Measurements from ENCODE around the gene GAB3.

GAB3 gene

DNA sequence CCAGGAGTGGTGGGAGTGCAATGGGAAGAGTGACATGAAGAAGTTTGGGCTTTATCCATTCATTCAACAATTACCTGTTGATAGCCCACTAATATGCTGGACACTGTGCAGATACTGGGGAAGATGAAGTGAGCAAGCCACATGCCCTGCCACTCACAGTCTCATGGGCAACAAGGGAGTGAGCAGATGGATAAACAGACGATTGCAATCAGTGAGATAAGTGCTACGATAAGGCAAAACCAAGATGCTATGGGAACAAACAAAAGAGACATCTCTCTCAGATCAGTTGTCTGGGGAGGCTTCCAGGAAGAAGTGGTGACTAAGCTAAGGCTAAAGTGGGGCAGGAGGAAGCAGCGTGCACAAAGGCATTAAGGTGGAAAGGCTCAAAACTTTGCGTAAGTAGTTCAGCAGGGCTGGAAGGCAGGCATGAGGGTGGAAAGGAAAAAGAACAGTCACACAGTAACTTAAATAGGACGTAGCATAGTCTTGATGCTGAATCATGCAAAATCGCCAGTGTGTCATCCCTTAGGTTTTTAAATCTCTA, 31.7 kb downstream of the GAB3 start:
- Histone ChIP-seq H3K4me2 (ENCODE audit: low read length) (peak overlapping the region; percentile 44), H2AFZ (ENCODE audit: low read depth, low read length) (no peak overlapping the region), H3K9me3 (ENCODE audit: insufficient read depth, low read length) (no peaks in the 10 kb centered on the region), H3K4me1 (ENCODE audit: low read length) (peaks cover 19% of the 10 kb centered on the region), H3K9ac (ENCODE audit: low read length) (no peak overlapping the region), H3K36me3 (replicated peaks; ENCODE audit: low read depth, low read length) (no peaks in the 10 kb centered on the region), H3K27me3 (ENCODE audit: low read depth, low read length) (0 out of 2 replicates have a peak, but pooled peaks cover 6% of the 10 kb centered on the region), H4K20me1 (ENCODE audit: insufficient read depth, low read length) (no peaks in the 10 kb centered on the region; the same call in 1 of the 2 replicates), H3K27ac (ENCODE audit: low read length) (no peak overlapping the region), H3K79me2 (ENCODE audit: low read length) (no peaks in the 10 kb centered on the region), H3K4me3 (ENCODE audit: low read length) (no peak overlapping the region)
- no peak for TF ChIP-seq EZH2phosphoT487 (IDR thresholded peaks at IDR 0.05; ENCODE audit: low read depth)
- TF ChIP-seq, protein P1, sequence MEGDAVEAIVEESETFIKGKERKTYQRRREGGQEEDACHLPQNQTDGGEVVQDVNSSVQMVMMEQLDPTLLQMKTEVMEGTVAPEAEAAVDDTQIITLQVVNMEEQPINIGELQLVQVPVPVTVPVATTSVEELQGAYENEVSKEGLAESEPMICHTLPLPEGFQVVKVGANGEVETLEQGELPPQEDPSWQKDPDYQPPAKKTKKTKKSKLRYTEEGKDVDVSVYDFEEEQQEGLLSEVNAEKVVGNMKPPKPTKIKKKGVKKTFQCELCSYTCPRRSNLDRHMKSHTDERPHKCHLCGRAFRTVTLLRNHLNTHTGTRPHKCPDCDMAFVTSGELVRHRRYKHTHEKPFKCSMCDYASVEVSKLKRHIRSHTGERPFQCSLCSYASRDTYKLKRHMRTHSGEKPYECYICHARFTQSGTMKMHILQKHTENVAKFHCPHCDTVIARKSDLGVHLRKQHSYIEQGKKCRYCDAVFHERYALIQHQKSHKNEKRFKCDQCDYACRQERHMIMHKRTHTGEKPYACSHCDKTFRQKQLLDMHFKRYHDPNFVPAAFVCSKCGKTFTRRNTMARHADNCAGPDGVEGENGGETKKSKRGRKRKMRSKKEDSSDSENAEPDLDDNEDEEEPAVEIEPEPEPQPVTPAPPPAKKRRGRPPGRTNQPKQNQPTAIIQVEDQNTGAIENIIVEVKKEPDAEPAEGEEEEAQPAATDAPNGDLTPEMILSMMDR (IDR thresholded peaks at IDR 0.05; ENCODE audit: low read depth, low read length) = no peak

DNA sequence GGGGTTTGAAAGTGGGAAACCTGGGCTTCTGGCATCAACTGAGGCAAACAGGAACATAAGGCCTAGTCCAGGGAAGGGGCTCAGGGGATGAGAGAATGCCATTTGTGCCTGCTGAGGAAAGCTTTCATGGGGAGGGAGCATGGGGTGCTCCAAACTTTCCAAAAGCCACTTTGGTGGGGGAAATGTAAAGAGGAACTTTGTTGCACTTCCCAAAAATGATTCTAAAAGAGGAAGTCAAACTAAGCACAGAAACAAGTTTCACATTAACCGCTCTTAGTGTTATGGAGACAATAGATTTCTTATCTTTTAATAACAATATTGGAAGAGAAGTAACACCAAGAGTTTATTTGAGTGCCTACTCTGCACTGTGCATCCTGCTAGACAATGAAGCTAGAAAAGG, 32.3 kb downstream of the GAB3 start:
- Histone ChIP-seq H4K20me1 (ENCODE audit: insufficient read depth, low read length) (no peaks in the 10 kb centered on the region; the same call in 1 of the 2 replicates), H3K27ac (ENCODE audit: low read length) (no peak overlapping the region), H3K9me3 (ENCODE audit: insufficient read depth, low read length) (no peaks in the 10 kb centered on the region), H3K9ac (ENCODE audit: low read length) (no peak overlapping the region), H3K4me1 (ENCODE audit: low read length) (peaks cover 19% of the 10 kb centered on the region), H3K4me2 (ENCODE audit: low read length) (peak overlapping the region; percentile 44), H3K4me3 (ENCODE audit: low read length) (no peak overlapping the region), H3K79me2 (ENCODE audit: low read length) (no peaks in the 10 kb centered on the region), H3K27me3 (ENCODE audit: low read depth, low read length) (0 out of 2 replicates have a peak, but pooled peaks cover 6% of the 10 kb centered on the region), H2AFZ (ENCODE audit: low read depth, low read length) (no peak overlapping the region), H3K36me3 (replicated peaks; ENCODE audit: low read depth, low read length) (no peaks in the 10 kb centered on the region)
- TF ChIP-seq, protein P1 (IDR thresholded peaks at IDR 0.05; ENCODE audit: low read depth, low read length) = no peak
- no peak for TF ChIP-seq EZH2phosphoT487 (IDR thresholded peaks at IDR 0.05; ENCODE audit: low read depth)

DNA sequence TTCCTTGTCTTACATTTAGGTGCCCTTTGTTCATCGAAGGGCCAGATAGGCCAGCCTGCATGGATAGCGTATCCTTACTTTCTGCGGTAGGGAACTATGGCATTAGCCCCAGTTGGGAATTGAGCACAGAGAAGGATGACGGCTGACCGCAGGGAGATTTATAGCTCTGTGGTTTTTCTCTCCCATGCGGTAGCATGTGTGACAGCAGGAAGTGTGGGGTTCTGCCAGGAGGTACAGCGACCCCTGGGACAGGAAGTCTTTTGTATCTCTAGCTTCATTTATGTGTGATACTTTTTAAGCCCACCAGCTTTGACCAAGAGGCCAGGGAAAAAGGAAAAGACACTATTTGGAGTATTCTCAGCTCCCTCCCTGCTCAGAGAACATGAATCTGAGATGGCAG, 33.1 kb downstream of the GAB3 start:
- H3K4me2 ChIP-seq (ENCODE audit: low read length) = no peak overlapping the region
- peaks cover 22% of the 10 kb centered on the region for H3K4me1 ChIP-seq (ENCODE audit: low read length)
- no peak overlapping the region for H3K4me3 ChIP-seq (ENCODE audit: low read length)
- TF ChIP-seq, protein P1 (IDR thresholded peaks at IDR 0.05; ENCODE audit: low read depth, low read length) = 0 out of 2 replicates have a peak, but pooled peaks have one; percentile 4
- no peak for TF ChIP-seq EZH2phosphoT487 (IDR thresholded peaks at IDR 0.05; ENCODE audit: low read depth)
- no peaks in the 10 kb centered on the region for H3K79me2 ChIP-seq (ENCODE audit: low read length)
- 0 out of 2 replicates have a peak, but pooled peaks cover 6% of the 10 kb centered on the region for H3K27me3 ChIP-seq (ENCODE audit: low read depth, low read length)
- no peaks in the 10 kb centered on the region for H3K36me3 ChIP-seq (replicated peaks; ENCODE audit: low read depth, low read length)
- no peak overlapping the region for H2AFZ ChIP-seq (ENCODE audit: low read depth, low read length)
- no peak overlapping the region for H3K27ac ChIP-seq (ENCODE audit: low read length)
- H3K9ac ChIP-seq (ENCODE audit: low read length) = no peak overlapping the region
- H4K20me1 ChIP-seq (ENCODE audit: insufficient read depth, low read length) = no peaks in the 10 kb centered on the region; the same call in 1 of the 2 replicates
- H3K9me3 ChIP-seq (ENCODE audit: insufficient read depth, low read length) = no peaks in the 10 kb centered on the region

DNA sequence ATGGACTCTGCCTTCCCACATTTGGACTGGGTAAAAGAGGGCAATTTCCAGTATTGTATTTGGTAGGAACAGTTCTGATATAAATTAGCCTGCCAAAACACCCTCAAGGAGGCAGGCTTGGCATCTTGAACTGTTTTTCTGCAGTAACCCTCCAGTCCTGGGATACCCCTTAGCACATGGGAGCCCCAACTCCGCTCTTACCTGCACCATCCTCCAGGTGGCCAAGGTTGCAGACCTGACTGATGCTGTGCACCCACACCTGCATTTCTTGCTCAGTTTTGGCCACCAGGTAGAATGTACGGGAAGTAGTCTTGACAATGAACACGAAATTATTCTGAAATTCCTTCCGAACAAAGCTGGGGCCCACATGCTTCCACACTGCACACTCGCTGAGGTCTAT, 35.1 kb downstream of the GAB3 start:
- TF ChIP-seq, protein P1 (IDR thresholded peaks at IDR 0.05; ENCODE audit: low read depth, low read length) = no peak
- no peak for TF ChIP-seq EZH2phosphoT487 (IDR thresholded peaks at IDR 0.05; ENCODE audit: low read depth)
- Histone ChIP-seq H3K79me2 (ENCODE audit: low read length) (no peaks in the 10 kb centered on the region), H2AFZ (ENCODE audit: low read depth, low read length) (no peak overlapping the region), H3K4me2 (ENCODE audit: low read length) (no peak overlapping the region), H3K27ac (ENCODE audit: low read length) (no peak overlapping the region), H3K36me3 (replicated peaks; ENCODE audit: low read depth, low read length) (no peaks in the 10 kb centered on the region), H3K9me3 (ENCODE audit: insufficient read depth, low read length) (no peaks in the 10 kb centered on the region), H3K9ac (ENCODE audit: low read length) (no peak overlapping the region), H3K4me3 (ENCODE audit: low read length) (no peak overlapping the region), H3K4me1 (ENCODE audit: low read length) (peaks cover 30% of the 10 kb centered on the region), H3K27me3 (ENCODE audit: low read depth, low read length) (0 out of 2 replicates have a peak, but pooled peaks cover 6% of the 10 kb centered on the region), H4K20me1 (ENCODE audit: insufficient read depth, low read length) (no peaks in the 10 kb centered on the region; the same call in 1 of the 2 replicates)

Measured in OCI-LY3 (cell line).